ENCODE measurements around the gene FGF3.

FGF3 gene

DNA sequence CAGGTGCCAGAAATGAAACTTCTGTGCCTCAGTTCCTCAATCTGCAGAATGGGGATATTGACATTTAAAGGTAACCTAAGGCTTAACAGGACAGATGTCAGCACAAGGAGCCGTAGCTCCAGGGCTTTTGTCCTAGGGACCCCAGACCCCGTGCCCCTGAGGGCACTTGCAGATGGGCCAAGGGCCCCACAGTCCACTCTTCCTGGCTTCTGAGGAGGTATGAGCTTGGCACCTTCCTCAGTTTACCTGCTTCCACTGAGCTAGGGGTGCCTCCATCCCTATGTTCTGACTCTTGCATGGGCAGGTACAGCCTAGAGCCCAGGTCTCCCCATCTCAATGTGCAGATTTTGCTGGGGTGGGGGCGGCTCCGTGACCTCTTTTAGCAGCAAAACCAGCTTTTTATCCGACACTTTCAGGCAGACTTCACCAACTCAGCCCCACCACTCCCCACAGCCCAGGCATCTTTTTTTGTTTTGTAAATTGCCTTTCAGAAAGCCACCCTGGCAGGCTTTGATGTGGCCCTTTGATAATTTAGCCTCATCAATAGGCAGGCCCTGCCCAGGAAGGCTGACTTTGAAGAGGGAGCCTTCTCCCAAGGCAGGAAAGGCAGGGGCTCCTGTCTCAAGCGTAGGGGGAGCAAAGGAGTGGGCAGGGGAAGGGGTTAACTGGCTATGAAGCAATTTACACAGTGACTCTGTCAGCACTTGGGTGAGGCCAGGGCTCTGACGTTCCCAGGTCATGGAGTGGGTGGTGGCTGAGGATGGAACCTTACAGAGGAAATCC, 23.7 kb upstream of the FGF3 start:
- Histone ChIP-seq H3K27me3 (ENCODE audit: control insufficient read depth, insufficient read depth, low read length) (no peaks in the 10 kb centered on the region), H3K36me3 (ENCODE audit: control insufficient read depth, insufficient read depth, low read length) (no peaks in the 10 kb centered on the region), H3K4me3 (ENCODE audit: low read depth, low read length) (no peak overlapping the region), H3K9ac (ENCODE audit: low read length) (peak overlapping the region; percentile 18), H3K9me3 (ENCODE audit: control insufficient read depth, insufficient read depth, low read depth, low read length) (no peaks in the 10 kb centered on the region), H3K27ac (ENCODE audit: low read depth, low read length) (no peak overlapping the region), H3K4me1 (ENCODE audit: control insufficient read depth, insufficient read depth, low read length) (peaks cover 21% of the 10 kb centered on the region)

DNA sequence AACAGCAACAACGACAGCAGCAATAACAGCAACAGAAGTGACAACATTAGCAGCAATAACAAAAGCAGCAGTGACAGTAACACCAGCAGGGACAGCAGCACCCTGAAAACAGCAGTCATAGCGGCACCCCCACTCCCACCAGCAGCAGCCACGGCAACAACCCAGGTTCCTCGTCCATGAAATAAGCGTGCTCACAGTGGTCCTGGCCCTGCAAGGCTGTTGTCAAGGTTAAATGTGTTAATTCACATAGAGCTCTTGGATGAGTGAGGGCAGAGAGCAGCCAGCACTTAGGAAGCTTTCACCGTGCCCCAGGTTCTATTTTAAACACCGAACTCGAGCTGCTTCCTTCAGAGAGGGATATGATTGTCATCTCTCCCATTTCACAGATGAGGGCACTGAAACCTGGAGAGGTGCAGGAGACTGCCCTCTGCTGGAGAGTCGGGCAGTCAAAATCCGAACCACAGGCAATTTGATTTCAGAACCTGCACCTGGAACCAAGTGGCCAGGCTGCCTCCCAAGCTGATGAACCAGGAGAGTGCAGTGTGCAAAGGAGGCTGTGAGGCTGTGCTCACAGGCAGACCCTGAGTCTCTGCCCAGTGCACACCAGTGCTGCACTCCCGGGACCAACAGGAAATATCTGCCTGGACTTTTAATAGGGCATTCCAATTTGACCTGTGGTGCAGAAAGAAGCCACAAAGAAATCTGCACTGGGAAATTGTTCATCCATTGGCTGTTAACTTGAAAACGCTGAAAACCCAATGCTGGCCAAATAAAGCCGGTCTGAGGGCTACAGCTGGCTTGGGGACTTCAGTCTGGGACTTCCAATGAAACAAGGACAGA, 22.9 kb upstream of the FGF3 start:
- Histone ChIP-seq H3K27me3 (ENCODE audit: control insufficient read depth, insufficient read depth, low read length) (no peaks in the 10 kb centered on the region), H3K4me3 (ENCODE audit: low read depth, low read length) (no peak overlapping the region), H3K9ac (ENCODE audit: low read length) (peak overlapping the region; percentile 18), H3K4me1 (ENCODE audit: control insufficient read depth, insufficient read depth, low read length) (peaks cover 19% of the 10 kb centered on the region), H3K27ac (ENCODE audit: low read depth, low read length) (no peak overlapping the region), H3K9me3 (ENCODE audit: control insufficient read depth, insufficient read depth, low read depth, low read length) (no peaks in the 10 kb centered on the region), H3K36me3 (ENCODE audit: control insufficient read depth, insufficient read depth, low read length) (no peaks in the 10 kb centered on the region)

DNA sequence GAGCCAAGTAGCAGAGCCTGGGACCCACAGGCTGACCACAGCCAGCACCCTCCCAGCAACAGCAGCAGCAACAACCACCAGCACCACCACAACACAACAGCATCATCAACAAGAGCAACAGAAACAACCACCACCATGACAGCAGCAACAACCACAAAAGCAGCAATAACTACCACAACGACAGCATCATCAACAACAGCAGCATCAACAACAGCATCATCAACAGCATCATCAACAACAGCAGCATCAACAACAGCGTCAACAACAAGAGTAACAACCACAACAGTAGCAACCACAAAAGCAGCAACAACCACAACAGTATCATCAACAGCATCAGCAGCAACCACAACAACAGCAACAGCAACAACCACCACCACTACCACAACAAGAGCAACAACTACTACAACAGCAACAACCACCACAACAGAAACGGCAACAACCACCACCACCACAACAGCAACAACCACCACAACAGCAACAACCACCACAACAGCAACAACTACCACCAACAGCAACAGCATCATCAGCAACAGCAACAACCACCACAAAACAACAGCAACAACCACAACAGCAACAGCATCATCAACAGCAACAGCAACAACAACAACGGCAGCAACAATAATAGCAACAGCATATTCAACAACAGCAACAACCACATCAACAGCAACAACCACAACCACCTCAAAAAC, 22.1 kb upstream of the FGF3 start:
- Histone ChIP-seq H3K9me3 (ENCODE audit: control insufficient read depth, insufficient read depth, low read depth, low read length) (no peaks in the 10 kb centered on the region), H3K9ac (ENCODE audit: low read length) (no peak overlapping the region), H3K4me1 (ENCODE audit: control insufficient read depth, insufficient read depth, low read length) (peaks cover 19% of the 10 kb centered on the region), H3K36me3 (ENCODE audit: control insufficient read depth, insufficient read depth, low read length) (no peaks in the 10 kb centered on the region), H3K27ac (ENCODE audit: low read depth, low read length) (no peak overlapping the region), H3K27me3 (ENCODE audit: control insufficient read depth, insufficient read depth, low read length) (no peaks in the 10 kb centered on the region), H3K4me3 (ENCODE audit: low read depth, low read length) (no peak overlapping the region)

DNA sequence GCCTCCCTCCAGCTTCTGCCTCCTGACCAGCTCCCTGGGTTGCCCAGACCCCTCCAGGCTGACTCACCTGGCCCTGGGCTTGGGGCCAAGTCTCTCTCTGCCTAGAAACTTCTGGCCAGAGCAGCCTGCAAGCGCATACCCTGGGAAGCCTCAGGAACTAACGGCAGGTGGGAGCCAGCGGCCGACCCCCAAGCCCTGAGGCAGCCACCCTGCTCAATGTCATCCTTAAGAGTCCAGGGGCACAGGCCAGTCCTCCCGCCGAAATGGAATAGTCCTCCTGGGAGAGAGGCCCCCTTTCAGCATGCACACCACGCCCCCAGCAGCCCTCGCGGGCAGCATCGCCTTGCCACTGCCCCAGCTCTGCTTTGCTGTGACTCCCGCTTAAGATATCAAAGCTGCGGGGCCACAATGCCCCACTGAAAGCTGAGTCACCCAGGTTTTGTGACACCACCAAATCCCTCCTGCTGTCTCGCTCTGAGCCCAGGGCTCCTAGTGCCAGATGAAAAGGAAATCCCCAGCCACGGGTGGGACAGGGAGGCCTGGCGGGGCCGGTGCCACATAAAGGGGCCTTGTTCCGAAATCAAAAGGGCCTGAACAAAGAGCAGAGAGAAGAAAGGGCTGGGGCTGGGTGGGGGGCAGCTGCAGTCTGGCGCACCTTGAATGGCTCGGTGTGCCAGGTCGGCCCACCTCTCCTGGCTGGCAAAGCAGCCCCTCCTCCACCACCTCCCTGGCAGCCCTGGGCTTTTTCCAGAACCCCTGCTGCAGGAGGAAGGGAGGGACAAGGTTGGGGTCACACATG, 21.4 kb upstream of the FGF3 start:
- H3K9me3 ChIP-seq (ENCODE audit: control insufficient read depth, insufficient read depth, low read depth, low read length), result no peaks in the 10 kb centered on the region
- H3K27ac ChIP-seq (ENCODE audit: low read depth, low read length), result no peak overlapping the region
- H3K4me1 ChIP-seq (ENCODE audit: control insufficient read depth, insufficient read depth, low read length), result peaks cover 19% of the 10 kb centered on the region
- no peaks in the 10 kb centered on the region for H3K36me3 ChIP-seq (ENCODE audit: control insufficient read depth, insufficient read depth, low read length)
- no peak overlapping the region for H3K4me3 ChIP-seq (ENCODE audit: low read depth, low read length)
- no peaks in the 10 kb centered on the region for H3K27me3 ChIP-seq (ENCODE audit: control insufficient read depth, insufficient read depth, low read length)
- H3K9ac ChIP-seq (ENCODE audit: low read length), result no peak overlapping the region

DNA sequence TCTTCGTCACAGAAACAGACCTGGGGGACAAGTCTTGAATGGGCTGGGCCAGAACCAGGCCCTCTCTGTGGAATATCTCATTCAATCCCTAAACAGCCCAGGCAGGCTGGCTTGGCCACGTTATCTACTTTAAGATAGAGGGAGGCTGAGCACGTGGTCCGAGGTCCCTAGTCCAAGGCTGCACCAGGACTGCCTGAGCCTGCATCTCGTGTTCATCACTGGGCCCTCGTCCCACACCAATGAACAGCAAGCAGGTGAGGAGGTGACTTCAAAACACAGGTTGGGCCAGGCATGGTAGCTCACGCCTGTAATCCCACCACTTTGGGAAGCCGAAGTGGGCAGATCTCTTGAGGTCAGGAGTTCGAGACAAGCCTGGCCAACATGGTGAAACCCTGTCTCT, 20.3 kb upstream of the FGF3 start:
- Histone ChIP-seq H3K4me1 (ENCODE audit: control insufficient read depth, insufficient read depth, low read length) (peaks cover 19% of the 10 kb centered on the region), H3K4me3 (ENCODE audit: low read depth, low read length) (no peak overlapping the region), H3K36me3 (ENCODE audit: control insufficient read depth, insufficient read depth, low read length) (no peaks in the 10 kb centered on the region), H3K9me3 (ENCODE audit: control insufficient read depth, insufficient read depth, low read depth, low read length) (no peaks in the 10 kb centered on the region), H3K27me3 (ENCODE audit: control insufficient read depth, insufficient read depth, low read length) (no peaks in the 10 kb centered on the region; the same call in 1 of the 2 replicates), H3K9ac (ENCODE audit: low read length) (no peak overlapping the region), H3K27ac (ENCODE audit: low read depth, low read length) (no peak overlapping the region)

DNA sequence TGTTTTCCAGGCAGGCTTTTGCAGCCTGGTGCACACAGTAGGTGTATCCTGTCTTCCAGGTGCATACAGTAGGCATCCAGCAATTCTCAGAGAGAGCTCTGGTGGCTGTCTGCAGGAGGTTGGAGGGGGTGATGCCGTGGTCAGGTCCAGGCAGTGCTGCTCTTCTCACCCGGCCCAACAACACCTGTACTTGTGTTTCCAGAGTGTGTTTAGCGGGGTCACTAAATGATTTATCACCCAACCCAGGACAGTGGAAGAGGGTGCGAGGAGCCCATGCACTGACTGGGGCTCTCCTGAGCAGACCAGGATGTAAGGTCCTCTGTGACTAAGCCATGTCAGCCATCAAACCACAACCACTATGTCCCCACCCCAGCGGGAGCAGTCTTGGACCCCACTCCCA, 18.6 kb upstream of the FGF3 start:
- Histone ChIP-seq H3K27ac (ENCODE audit: low read depth, low read length) (no peak overlapping the region), H3K9me3 (ENCODE audit: control insufficient read depth, insufficient read depth, low read depth, low read length) (no peaks in the 10 kb centered on the region), H3K4me1 (ENCODE audit: control insufficient read depth, insufficient read depth, low read length) (peaks cover 14% of the 10 kb centered on the region), H3K27me3 (ENCODE audit: control insufficient read depth, insufficient read depth, low read length) (no peaks in the 10 kb centered on the region; the same call in 1 of the 2 replicates), H3K36me3 (ENCODE audit: control insufficient read depth, insufficient read depth, low read length) (no peaks in the 10 kb centered on the region), H3K9ac (ENCODE audit: low read length) (no peak overlapping the region), H3K4me3 (ENCODE audit: low read depth, low read length) (no peak overlapping the region)

DNA sequence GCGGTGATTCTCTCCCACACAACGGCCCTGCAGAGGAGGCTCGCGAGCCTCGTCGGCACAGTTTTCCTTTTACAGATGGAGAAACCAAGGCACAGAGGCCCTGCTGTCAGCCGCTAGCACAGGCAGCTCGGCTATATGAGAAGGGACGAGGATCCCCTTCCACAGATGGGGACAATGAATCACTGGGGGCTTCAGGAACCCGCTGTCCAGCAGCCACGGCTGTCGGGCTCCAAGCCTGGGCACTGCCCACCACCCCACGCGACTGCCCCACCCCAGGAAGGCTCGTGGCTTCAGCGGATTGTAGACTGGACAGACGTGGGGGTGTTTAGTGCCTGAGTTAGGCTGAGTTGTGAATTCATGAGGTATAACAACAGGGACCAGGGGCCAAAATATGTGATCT, 17.2 kb upstream of the FGF3 start:
- no peak overlapping the region for H3K4me3 ChIP-seq (ENCODE audit: low read depth, low read length)
- H3K36me3 ChIP-seq (ENCODE audit: control insufficient read depth, insufficient read depth, low read length), result no peaks in the 10 kb centered on the region
- no peak overlapping the region for H3K27ac ChIP-seq (ENCODE audit: low read depth, low read length)
- H3K27me3 ChIP-seq (ENCODE audit: control insufficient read depth, insufficient read depth, low read length), result no peaks in the 10 kb centered on the region; the same call in 1 of the 2 replicates
- no peaks in the 10 kb centered on the region for H3K9me3 ChIP-seq (ENCODE audit: control insufficient read depth, insufficient read depth, low read depth, low read length)
- no peak overlapping the region for H3K9ac ChIP-seq (ENCODE audit: low read length)
- peaks cover 20% of the 10 kb centered on the region for H3K4me1 ChIP-seq (ENCODE audit: control insufficient read depth, insufficient read depth, low read length)

DNA sequence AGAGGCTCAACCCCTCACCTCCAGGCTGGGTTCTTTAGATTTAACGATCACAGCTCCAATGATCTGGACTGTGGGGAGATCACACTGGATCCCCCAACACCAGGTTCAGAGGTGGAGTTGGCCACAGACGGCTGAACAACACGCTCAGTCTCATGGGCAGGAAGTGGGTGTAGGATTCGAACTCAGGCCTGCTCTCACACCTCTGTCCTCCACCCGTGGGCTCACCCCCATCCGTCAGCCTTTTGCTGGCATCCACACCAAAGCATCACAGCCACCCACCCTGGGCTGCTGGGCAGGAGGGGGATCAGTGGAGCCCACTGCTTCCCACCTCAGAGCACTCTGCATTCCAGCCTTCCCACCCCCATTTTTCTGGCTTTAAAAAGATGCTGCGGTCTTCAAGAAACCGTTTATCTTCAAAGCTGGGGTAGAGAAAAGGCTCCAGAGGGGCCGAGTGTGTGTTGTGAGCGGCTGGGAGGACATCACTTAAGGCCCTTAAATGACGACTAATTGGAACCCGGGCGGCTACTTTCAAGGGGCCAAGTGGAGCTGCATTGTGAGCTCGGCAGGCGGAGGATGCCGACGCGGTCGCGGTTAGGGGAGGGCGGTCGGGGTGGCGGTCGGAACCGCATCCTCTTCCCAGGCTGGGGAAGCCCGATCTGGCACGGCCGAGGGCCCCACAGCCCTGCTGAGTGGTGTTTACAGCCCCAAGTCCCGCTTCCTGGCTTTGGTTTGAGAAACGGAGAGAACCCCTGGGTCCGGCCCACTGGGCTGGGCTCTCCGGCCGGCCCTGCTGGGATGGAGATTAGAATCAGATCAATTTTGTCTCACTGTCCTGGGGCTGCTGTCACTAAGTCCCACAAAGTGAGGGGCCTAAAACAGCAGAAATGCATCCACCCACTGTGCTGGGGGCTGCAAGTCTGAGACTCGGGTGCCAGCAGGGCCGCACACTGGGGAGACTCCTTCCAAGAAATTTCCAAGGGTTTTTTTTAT, 15.9 kb upstream of the FGF3 start:
- Histone ChIP-seq H3K4me1 (ENCODE audit: control insufficient read depth, insufficient read depth, low read length) (peaks cover 14% of the 10 kb centered on the region), H3K36me3 (ENCODE audit: control insufficient read depth, insufficient read depth, low read length) (no peaks in the 10 kb centered on the region), H3K27ac (ENCODE audit: low read depth, low read length) (no peak overlapping the region), H3K27me3 (ENCODE audit: control insufficient read depth, insufficient read depth, low read length) (no peaks in the 10 kb centered on the region; the same call in 1 of the 2 replicates), H3K9ac (ENCODE audit: low read length) (no peak overlapping the region), H3K9me3 (ENCODE audit: control insufficient read depth, insufficient read depth, low read depth, low read length) (no peaks in the 10 kb centered on the region), H3K4me3 (ENCODE audit: low read depth, low read length) (no peak overlapping the region)

DNA sequence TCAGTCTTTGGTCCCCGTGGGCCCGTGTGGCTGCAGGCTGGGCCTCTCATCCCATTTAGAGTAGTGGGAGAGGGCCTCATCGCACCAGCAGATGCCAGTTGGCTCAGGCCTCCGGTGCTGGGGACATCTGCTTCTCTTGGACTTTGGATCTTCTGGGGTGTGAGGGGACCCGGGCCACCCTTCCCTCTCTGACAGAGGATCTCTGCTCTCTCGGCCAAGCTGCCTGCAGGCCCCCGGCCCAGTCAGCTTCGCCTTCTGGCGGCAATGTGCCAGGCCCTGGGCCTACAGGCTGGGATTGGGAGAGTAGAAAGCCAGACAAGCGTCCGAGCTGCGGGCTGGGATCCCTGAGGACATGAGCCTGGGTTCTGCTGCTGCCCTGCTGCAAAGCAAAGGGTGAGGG, 15.0 kb upstream of the FGF3 start:
- H3K27ac ChIP-seq (ENCODE audit: low read depth, low read length), result no peak overlapping the region
- H3K4me1 ChIP-seq (ENCODE audit: control insufficient read depth, insufficient read depth, low read length), result peaks cover 16% of the 10 kb centered on the region
- no peak overlapping the region for H3K9ac ChIP-seq (ENCODE audit: low read length)
- no peaks in the 10 kb centered on the region for H3K36me3 ChIP-seq (ENCODE audit: control insufficient read depth, insufficient read depth, low read length)
- H3K4me3 ChIP-seq (ENCODE audit: low read depth, low read length), result no peak overlapping the region
- H3K9me3 ChIP-seq (ENCODE audit: control insufficient read depth, insufficient read depth, low read depth, low read length), result no peaks in the 10 kb centered on the region
- no peaks in the 10 kb centered on the region; the same call in 1 of the 2 replicates for H3K27me3 ChIP-seq (ENCODE audit: control insufficient read depth, insufficient read depth, low read length)
